Effector CD8-positive, alpha-beta T cell (primary cell): Measurements from ENCODE around the gene MAG.

Experiments
- DNase-seq: peaks from one replicate; lab custom pipeline; 2025; lab: John Stamatoyannopoulos, UW

MAG gene

DNA sequence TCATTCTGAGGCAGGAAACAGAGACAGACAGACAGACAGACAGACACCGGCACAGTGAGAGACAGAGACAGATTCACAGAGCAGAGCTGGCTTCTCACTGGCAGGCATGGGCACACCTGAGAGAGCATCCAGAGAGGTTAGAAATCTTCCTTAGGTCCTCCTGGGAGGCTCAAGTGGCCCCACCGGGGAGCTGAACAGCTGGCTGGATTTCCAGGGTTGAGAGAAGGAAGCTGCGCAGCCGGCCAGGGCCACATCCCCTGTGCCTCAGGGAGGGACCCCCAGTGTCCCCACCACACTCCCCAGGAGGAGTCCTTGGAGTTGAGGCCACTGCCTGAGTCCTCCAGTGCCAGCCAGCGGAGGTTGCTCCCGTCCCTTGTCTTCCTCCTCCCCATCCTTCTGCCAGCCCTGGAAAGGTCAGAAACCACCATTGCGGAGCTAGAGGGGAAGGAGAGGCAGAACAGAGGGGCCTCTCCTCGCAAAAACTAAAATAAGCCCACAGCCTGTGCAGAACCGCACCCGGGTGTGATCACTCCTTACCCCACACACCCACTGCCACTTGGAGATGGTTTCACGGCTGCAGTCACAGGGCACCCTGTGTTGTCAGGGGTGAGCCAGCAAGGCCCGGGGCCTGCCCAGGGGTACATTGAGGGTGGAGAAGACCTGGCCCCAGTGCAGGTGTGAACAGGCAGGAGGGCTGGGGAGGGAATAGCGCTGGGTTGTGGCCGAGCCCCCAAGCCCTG, 70.5 kb downstream of the MAG start:
- no peak for DNase-seq

DNA sequence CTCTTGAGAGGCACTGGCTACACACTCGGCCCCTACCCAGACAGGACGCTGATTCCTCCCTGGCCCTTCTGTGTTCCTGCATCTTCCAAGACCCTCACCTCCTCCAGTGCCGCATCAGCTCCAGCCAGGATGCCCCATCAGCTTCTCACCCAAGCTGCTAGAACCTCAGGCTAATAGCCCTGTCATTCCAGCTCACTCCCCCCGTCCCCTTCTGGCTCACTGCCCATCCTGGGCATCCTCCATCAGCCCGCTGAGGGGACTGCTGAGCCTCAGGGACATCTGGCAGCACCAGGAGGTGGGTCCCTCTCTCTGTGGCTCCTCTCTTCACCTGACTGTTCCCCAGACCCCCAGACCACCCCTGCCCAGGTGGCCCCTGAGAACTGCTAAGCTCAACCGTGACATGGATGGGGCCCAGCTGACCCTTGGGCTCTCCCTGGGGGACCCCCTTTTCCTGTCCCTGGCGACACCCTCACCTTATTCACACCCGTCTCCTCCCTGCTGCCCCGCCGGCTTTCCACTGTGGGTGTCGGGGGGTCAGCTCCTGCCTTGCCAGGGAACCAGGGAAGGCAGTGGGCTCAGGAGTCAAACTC, 71.1 kb downstream of the MAG start:
- DNase-seq: no peak
